CD14-positive monocyte (primary cell): ENCODE results near the gene LHX3. TPM values are rescaled to one million over a fixed set of nuclear protein-coding genes. Genes with fewer than 3 reads are reported as not detected.

Source experiments
- DNase-seq, 3 donors: peaks; one replicate each; pipeline ENCODE4 v3.0.0-alpha.2; 2011 to 2022
- H2AFZ ChIP-seq: 2 replicates; pipeline ENCODE4 v1.6.0; 2012; ENCODE audit warnings: mild to moderate bottlenecking, low read depth, low read length, inconsistent platforms; ENCODE audit not compliant: insufficient read depth, poor library complexity, severe bottlenecking
- H3K27ac ChIP-seq, 2 donors: 1 replicate in 1 of 2; 2 replicates in 1 of 2; pipeline ENCODE4 v1.5.1; 2012 to 2013; ENCODE audit warnings: low read length in 2 of 2, control low read depth in 1 of 2, inconsistent platforms in 1 of 2, low read depth in 1 of 2, mild to moderate bottlenecking in 1 of 2
- H3K27me3 ChIP-seq, 2 donors: one replicate each; pipeline versions ENCODE4 v1.6.0 to v1.6.1; 2011 to 2013; ENCODE audit warnings: low read length in 2 of 2; ENCODE audit not compliant: control insufficient read depth in 2 of 2, insufficient read depth in 2 of 2
- H3K36me3 ChIP-seq, 2 donors: replicated peaks in 1 of 2; 1 replicate in 1 of 2; 2 replicates in 1 of 2; pipeline versions ENCODE4 v1.5.1 to v1.6.1; 2012 to 2013; ENCODE audit warnings: low read length in 2 of 2, control low read depth in 1 of 2, inconsistent platforms in 1 of 2, mild to moderate bottlenecking in 1 of 2; ENCODE audit not compliant: insufficient read depth in 2 of 2, control insufficient read depth in 1 of 2
- H3K4me1 ChIP-seq, 2 donors: 1 replicate in 1 of 2; 2 replicates in 1 of 2; pipeline versions ENCODE4 v1.5.1 to v1.6.1; 2012 to 2013; ENCODE audit warnings: low read length in 2 of 2, control low read depth in 1 of 2, inconsistent platforms in 1 of 2, mild to moderate bottlenecking in 1 of 2, moderate library complexity in 1 of 2; ENCODE audit not compliant: insufficient read depth in 2 of 2, control insufficient read depth in 1 of 2
- H3K4me2 ChIP-seq: replicated peaks from 2 replicates; pipeline ENCODE3; 2012; ENCODE audit warnings: low read length, moderate library complexity, mild to moderate bottlenecking; ENCODE audit not compliant: poor library complexity, severe bottlenecking; ENCODE audit errors: extremely low read depth
- H3K4me3 ChIP-seq, 3 experiments: fragments of 200-600 bp in 1 of 3; sonication (generic) in 1 of 3; replicated peaks in 1 of 3; 1 replicate in 2 of 3; 2 replicates in 1 of 3; pipeline ENCODE4 v1.5.1; 2011 to 2013; ENCODE audit warnings: low read length in 3 of 3, mild to moderate bottlenecking in 3 of 3, control low read depth in 2 of 3, low read depth in 2 of 3, inconsistent platforms in 1 of 3, moderate library complexity in 1 of 3
- H3K79me2 ChIP-seq: 2 replicates; pipeline ENCODE4 v1.6.0; 2012; ENCODE audit warnings: mild to moderate bottlenecking, control low read depth, inconsistent platforms, low read length, moderate library complexity; ENCODE audit not compliant: insufficient read depth
- H3K9ac ChIP-seq: 2 replicates; pipeline ENCODE4 v1.6.0; 2017; ENCODE audit warnings: low read length, mild to moderate bottlenecking; ENCODE audit not compliant: insufficient read depth, poor library complexity, severe bottlenecking
- H3K9me3 ChIP-seq, 2 donors: replicated peaks in 1 of 2; 1 replicate in 1 of 2; 2 replicates in 1 of 2; pipeline versions ENCODE4 v1.5.1 to v1.6.1; 2012 to 2013; ENCODE audit warnings: low read length in 2 of 2, control low read depth in 1 of 2; ENCODE audit not compliant: control insufficient read depth in 1 of 2, insufficient read depth in 1 of 2
- H4K20me1 ChIP-seq: 2 replicates; pipeline ENCODE4 v1.6.0; 2012; ENCODE audit warnings: mild to moderate bottlenecking, low read length, control low read depth, moderate library complexity; ENCODE audit not compliant: insufficient read depth
- H3K27ac Mint-ChIP-seq, 7 donors: one replicate each; pipeline ENCODE4 v1.8.0; 2020; ENCODE audit warnings: mild to moderate bottlenecking in 7 of 7, mixed read lengths in 7 of 7, moderate library complexity in 6 of 7, inconsistent platforms in 2 of 7
- H3K27me3 Mint-ChIP-seq, 3 donors: one replicate each; pipeline ENCODE4 v1.8.0; 2021 to 2022; ENCODE audit warnings: low read depth in 3 of 3, mild to moderate bottlenecking in 3 of 3, mixed read lengths in 3 of 3, moderate library complexity in 3 of 3, inconsistent platforms in 1 of 3
- H3K36me3 Mint-ChIP-seq, 2 donors: one replicate each; pipeline ENCODE4 v1.8.0; 2020; ENCODE audit warnings: mixed read lengths in 2 of 2, inconsistent platforms in 1 of 2, mild to moderate bottlenecking in 1 of 2
- H3K4me1 Mint-ChIP-seq: one replicate; pipeline ENCODE4 v1.8.0; 2020; ENCODE audit warnings: mild to moderate bottlenecking, mixed read lengths
- H3K4me3 Mint-ChIP-seq, 2 donors: one replicate each; pipeline ENCODE4 v1.8.0; 2020; ENCODE audit warnings: mild to moderate bottlenecking in 2 of 2, mixed read lengths in 2 of 2, moderate library complexity in 1 of 2
- H3K9me3 Mint-ChIP-seq, 7 donors: one replicate each; pipeline ENCODE4 v1.8.0; 2020 to 2022; ENCODE audit warnings: mixed read lengths in 7 of 7, mild to moderate bottlenecking in 6 of 7, moderate library complexity in 6 of 7, inconsistent platforms in 2 of 7
- WGBS: methylation state at CpG from one replicate; pipeline ENCODE4 v1.1.5; 2013; ENCODE audit warnings: missing lambda C conversion rate; ENCODE audit not compliant: insufficient coverage; 5-methylcytosine and 5-hydroxymethylcytosine counted together
- intact Hi-C, 2 donors: fragments of 100-400 bp; cut with micrococcal nuclease; formaldehyde crosslinking; loops; one replicate each; pipeline versions ENCODE4 v1.15.0 to v1.15.1; 2023
- polyA plus RNA-seq, 3 donors: library from polyadenylated mRNA; depleted of rRNA in 1 of 3; unstranded in 2 of 3; stranded (reverse) in 1 of 3; fragments of 300-500 nt in 2 of 3; fragments of >200 nt in 1 of 3; fragmentation: Illumina TruSeq in 2 of 3; gene quantifications; 1 replicate in 2 of 3; 2 replicates in 1 of 3; pipeline ENCODE4 v1.2.3, GENCODE V29; 2012 to 2021
- TF ChIP-seq, protein P1 (sequence below): fragments of 200-600 bp; IDR thresholded peaks from one replicate; pipeline ENCODE4 v1.8.0; 2022; ENCODE audit warnings: antibody characterized with exemption, mild to moderate bottlenecking

LHX3 gene
- polyA plus RNA-seq, 3 donors = not detected

DNA sequence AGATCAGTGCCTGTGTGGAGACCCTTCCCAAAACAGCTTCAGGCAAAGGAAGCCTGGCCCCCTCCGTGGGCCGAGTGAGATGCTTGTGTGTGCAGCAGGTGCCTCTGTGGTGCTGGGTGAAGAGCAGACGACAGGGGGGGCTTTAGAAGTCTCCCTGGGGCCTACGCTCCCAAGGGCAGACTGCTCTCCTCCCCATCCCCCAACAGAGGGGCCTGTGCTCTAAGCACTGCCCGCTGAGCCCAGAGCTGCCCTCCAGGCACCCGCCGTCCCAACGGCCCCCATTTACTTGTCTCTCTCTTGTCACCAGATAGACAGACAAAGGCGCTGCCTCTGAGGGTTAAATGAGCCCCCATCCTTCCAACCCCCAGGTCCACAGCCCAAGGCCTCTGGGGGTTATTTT, 2.7 kb upstream of the LHX3 start:
- no peaks in the 10 kb centered on the region for H3K79me2 ChIP-seq
- no peak overlapping the region for H3K9ac ChIP-seq
- peaks cover 0 to 10% of the 10 kb centered on the region in 2 donors for H3K9me3 ChIP-seq
- H3K9me3 Mint-ChIP-seq = peaks cover 0 to 2% (median 0%) of the 10 kb centered on the region in 7 donors
- no peak overlapping the region for H3K27ac Mint-ChIP-seq
- no peak overlapping the region for H3K4me3 ChIP-seq
- no peak overlapping the region for H3K4me2 ChIP-seq
- no peaks in the 10 kb centered on the region for H4K20me1 ChIP-seq
- no peak overlapping the region for H3K27ac ChIP-seq
- H3K27me3 ChIP-seq = peaks cover 7 to 25% of the 10 kb centered on the region in 2 donors
- no peaks in the 10 kb centered on the region for H3K4me1 ChIP-seq
- H3K36me3 Mint-ChIP-seq = peaks cover 25 to 29% of the 10 kb centered on the region in 2 donors
- no peak overlapping the region for H2AFZ ChIP-seq
- no peak overlapping the region for H3K4me3 Mint-ChIP-seq
- H3K4me1 Mint-ChIP-seq = peaks cover 6% of the 10 kb centered on the region
- peaks cover 6 to 13% of the 10 kb centered on the region in 2 donors for H3K36me3 ChIP-seq
- TF ChIP-seq, protein P1, sequence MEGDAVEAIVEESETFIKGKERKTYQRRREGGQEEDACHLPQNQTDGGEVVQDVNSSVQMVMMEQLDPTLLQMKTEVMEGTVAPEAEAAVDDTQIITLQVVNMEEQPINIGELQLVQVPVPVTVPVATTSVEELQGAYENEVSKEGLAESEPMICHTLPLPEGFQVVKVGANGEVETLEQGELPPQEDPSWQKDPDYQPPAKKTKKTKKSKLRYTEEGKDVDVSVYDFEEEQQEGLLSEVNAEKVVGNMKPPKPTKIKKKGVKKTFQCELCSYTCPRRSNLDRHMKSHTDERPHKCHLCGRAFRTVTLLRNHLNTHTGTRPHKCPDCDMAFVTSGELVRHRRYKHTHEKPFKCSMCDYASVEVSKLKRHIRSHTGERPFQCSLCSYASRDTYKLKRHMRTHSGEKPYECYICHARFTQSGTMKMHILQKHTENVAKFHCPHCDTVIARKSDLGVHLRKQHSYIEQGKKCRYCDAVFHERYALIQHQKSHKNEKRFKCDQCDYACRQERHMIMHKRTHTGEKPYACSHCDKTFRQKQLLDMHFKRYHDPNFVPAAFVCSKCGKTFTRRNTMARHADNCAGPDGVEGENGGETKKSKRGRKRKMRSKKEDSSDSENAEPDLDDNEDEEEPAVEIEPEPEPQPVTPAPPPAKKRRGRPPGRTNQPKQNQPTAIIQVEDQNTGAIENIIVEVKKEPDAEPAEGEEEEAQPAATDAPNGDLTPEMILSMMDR = no peak
- intact Hi-C loops = no loop called here
- WGBS = 90% methylated on average over 5 of the region's 9 CpGs
- no peak for DNase-seq
- peaks cover 19 to 38% (median 22%) of the 10 kb centered on the region in 3 donors for H3K27me3 Mint-ChIP-seq

DNA sequence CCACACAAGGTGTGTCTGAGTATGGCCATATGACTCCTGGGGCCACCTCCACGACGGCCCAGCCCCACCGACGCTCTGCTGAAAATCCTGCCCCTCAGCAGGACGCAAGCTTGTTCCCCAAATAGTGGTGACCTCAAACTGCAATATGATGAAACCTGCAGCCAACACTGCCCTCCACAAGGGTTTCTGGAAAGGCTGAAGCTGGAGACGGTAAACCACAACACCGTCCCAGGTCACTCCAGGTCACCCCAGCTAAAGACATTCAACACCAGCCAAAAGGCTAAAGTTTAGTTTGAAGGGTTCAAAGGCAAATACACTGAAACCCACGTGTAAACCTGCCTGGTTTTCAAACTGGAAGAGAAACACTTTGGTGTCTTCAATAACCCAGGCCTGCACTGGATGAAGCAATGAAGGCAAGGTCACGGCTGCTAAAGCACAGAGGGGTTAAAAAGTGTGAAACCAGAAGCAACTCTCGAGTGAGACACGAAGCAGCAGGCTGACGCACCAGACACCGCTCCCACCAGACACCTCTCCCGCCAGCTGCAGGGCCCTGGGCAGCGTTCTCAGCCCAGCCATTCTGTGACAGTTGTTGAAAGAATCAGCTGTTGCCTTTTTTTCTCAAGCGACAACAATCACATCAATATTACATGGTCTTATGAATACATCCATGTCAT, 1.8 kb upstream of the LHX3 start:
- Histone ChIP-seq H3K9ac (no peak overlapping the region), H3K4me2 (no peak overlapping the region), H3K4me3 (no peak overlapping the region), H3K27me3 (peaks cover 11 to 31% of the 10 kb centered on the region in 2 donors), H3K27ac (no peak overlapping the region), H3K9me3 (peaks cover 0 to 10% of the 10 kb centered on the region in 2 donors), H3K79me2 (no peaks in the 10 kb centered on the region), H3K4me1 (no peaks in the 10 kb centered on the region), H3K36me3 (peaks cover 6 to 13% of the 10 kb centered on the region in 2 donors), H2AFZ (no peak overlapping the region), H4K20me1 (no peaks in the 10 kb centered on the region)
- H3K36me3 Mint-ChIP-seq = peaks cover 22 to 24% of the 10 kb centered on the region in 2 donors
- TF ChIP-seq, protein P1 = no peak
- H3K27me3 Mint-ChIP-seq = peaks cover 25 to 46% (median 28%) of the 10 kb centered on the region in 3 donors
- peaks cover 6% of the 10 kb centered on the region for H3K4me1 Mint-ChIP-seq
- 21% methylated on average over 12 of the region's 16 CpGs for WGBS
- peaks cover 0 to 2% (median 0%) of the 10 kb centered on the region in 7 donors for H3K9me3 Mint-ChIP-seq
- no peak for DNase-seq
- no peak overlapping the region for H3K4me3 Mint-ChIP-seq
- H3K27ac Mint-ChIP-seq = peak overlapping the region in 1 of 7 donors; percentile 48
- intact Hi-C loops = no loop called here
